Measurements from ENCODE around the gene SPACA6. TPM values are rescaled to one million over a fixed set of nuclear protein-coding genes. Genes with fewer than 3 reads are reported as not detected.

SPACA6 gene
- total and polyA plus RNA-seq, 10 of the 15 experiments (the other 5 are each of a cell fraction or from before 2014, with no cell fraction given): 0.31 to 6.5 (median 1.7) TPM

GRCh38 chr19:51693819-51694218 lies 689 bp downstream of the SPACA6 start:
- intact Hi-C loops (cut with micrococcal nuclease; ENCODE audit: unreplicated experiment) (no loop called here), in situ Hi-C loops (cut with MboI) (no loop called here)
- CTCF ChIA-PET: no interaction called here
- Histone ChIP-seq H3K27me3 (replicated peaks in 1 of 2; ENCODE audit: control insufficient read depth in 2 of 2, insufficient read depth in 2 of 2, low read length in 1 of 2) (no peaks in the 10 kb centered on the region; a peak in 1 of 4 replicates), H3K27ac (ENCODE audit: control insufficient read depth, insufficient read depth) (no peak overlapping the region), H3K4me2 (ENCODE audit: control insufficient read depth, insufficient read depth) (no peak overlapping the region), H3K9ac (ENCODE audit: control insufficient read depth, insufficient read depth, low read length) (no peak overlapping the region), H3K4me3 (no peak overlapping the region), H2AFZ (ENCODE audit: control insufficient read depth, low read depth, low read length) (no peak overlapping the region), H3K9me3 (replicated peaks; ENCODE audit: control insufficient read depth, insufficient read depth, low read length) (no peaks in the 10 kb centered on the region), H3K4me1 (ENCODE audit: control insufficient read depth, insufficient read depth, low read length) (no peaks in the 10 kb centered on the region), H4K20me1 (ENCODE audit: control insufficient read depth, insufficient read depth) (no peaks in the 10 kb centered on the region), H3K36me3 (ENCODE audit: control insufficient read depth in 2 of 2, insufficient read depth in 2 of 2, low read length in 1 of 2) (no peaks in the 10 kb centered on the region), H3K79me2 (ENCODE audit: control insufficient read depth, insufficient read depth, low read length) (no peaks in the 10 kb centered on the region)
- SMC1A ChIA-PET (ENCODE audit: uncharacterized antibody, unreplicated experiment): no interaction called here
- FAIRE-seq: no peak
- DNase-seq (ENCODE audit: low read depth, low spot score): no peak
- no peak for ATAC-seq
- WGBS (ENCODE audit: insufficient coverage, insufficient replicate concordance, low lambda C conversion rate, missing lambda C conversion rate): 25% methylated on average over 2 of the region's 2 CpGs
- RAD21 ChIA-PET (ENCODE audit: unreplicated experiment): no interaction called here
- no peak for TF ChIP-seq KDM1A (IDR thresholded peaks at IDR 0.05; ENCODE audit: borderline replicate concordance)
- POLR2A ChIA-PET: no interaction called here
- no TSS peak for BruUV-seq (replicated peaks)

DNA sequence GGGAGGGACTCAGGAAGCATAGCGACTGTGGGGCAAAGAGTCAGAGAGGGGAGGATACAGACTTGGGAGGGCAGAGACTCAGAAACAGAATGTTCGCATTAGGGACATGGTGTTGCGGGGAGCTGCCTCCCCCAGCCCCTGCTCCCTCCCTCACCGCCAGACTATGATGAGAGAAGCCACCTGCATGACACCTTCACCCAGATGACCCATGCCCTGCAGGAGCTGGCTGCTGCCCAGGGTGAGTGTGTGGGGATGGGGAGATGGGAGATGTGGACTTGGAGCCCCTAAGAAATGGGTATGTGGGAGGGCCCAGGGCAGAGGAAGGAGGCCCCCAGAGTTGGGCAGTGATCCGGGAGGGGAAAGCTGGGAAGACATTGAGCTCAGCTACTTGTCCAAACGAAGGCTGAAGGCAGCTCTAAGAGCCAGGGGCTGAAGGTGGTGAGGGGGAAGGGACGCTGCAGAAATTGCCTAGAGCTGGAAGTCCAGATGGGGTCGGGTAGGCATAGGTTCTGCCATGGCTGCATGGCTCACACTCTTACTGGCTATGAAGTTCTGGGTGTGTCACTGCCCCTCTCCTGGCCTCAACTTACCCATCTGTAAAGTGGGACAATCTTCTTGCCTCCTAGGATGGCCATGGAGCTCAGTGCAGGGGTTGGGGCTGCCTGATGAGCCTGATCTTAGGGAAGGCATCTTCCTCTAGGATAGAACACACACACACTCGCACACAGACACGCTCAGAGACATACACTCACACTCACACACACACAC lies 1.4 kb downstream of the SPACA6 start:
- H3K36me3 ChIP-seq (ENCODE audit: control insufficient read depth in 2 of 2, insufficient read depth in 2 of 2, low read length in 1 of 2): no peaks in the 10 kb centered on the region
- no peaks in the 10 kb centered on the region for H4K20me1 ChIP-seq (ENCODE audit: control insufficient read depth, insufficient read depth)
- intact Hi-C loops (cut with micrococcal nuclease; ENCODE audit: unreplicated experiment): no loop called here
- DNase-seq (ENCODE audit: low read depth, low spot score) (no peak), ATAC-seq (no peak), FAIRE-seq (no peak)
- no peak overlapping the region for H3K4me2 ChIP-seq (ENCODE audit: control insufficient read depth, insufficient read depth)
- WGBS (ENCODE audit: insufficient coverage, insufficient replicate concordance, low lambda C conversion rate, missing lambda C conversion rate): 30% methylated on average over 10 of the region's 10 CpGs
- no peak overlapping the region for H3K27ac ChIP-seq (ENCODE audit: control insufficient read depth, insufficient read depth)
- H3K9me3 ChIP-seq (replicated peaks; ENCODE audit: control insufficient read depth, insufficient read depth, low read length): no peaks in the 10 kb centered on the region
- ChIA-PET SMC1A (ENCODE audit: uncharacterized antibody, unreplicated experiment) (no interaction called here), CTCF (interaction anchor here (0.6 to 1.1 kb wide), 2 partner anchors 10 to 598 kb away, joined by 3 read pairs; no protein-coding TSS in a partner anchor), POLR2A (no interaction called here), RAD21 (ENCODE audit: unreplicated experiment) (no interaction called here)
- BruUV-seq (replicated peaks): no TSS peak
- H3K4me3 ChIP-seq: no peak overlapping the region
- no peaks in the 10 kb centered on the region for H3K4me1 ChIP-seq (ENCODE audit: control insufficient read depth, insufficient read depth, low read length)
- no peak overlapping the region for H2AFZ ChIP-seq (ENCODE audit: control insufficient read depth, low read depth, low read length)
- no peak overlapping the region for H3K9ac ChIP-seq (ENCODE audit: control insufficient read depth, insufficient read depth, low read length)
- H3K27me3 ChIP-seq (replicated peaks in 1 of 2; ENCODE audit: control insufficient read depth in 2 of 2, insufficient read depth in 2 of 2, low read length in 1 of 2): no peaks in the 10 kb centered on the region; a peak in 1 of 4 replicates
- no peaks in the 10 kb centered on the region for H3K79me2 ChIP-seq (ENCODE audit: control insufficient read depth, insufficient read depth, low read length)
- in situ Hi-C loops (cut with MboI): no loop called here
- TF ChIP-seq CREB1 (IDR thresholded peaks at IDR 0.05; ENCODE audit: low read depth): no peak
- TF ChIP-seq HDAC6 (IDR thresholded peaks at IDR 0.05; ENCODE audit: unreplicated experiment): no peak
- no peak for TF ChIP-seq RELA (IDR thresholded peaks at IDR 0.05; ENCODE audit: borderline replicate concordance, partially characterized antibody)
- no peak for TF ChIP-seq SUPT20H (IDR thresholded peaks at IDR 0.05; ENCODE audit: borderline replicate concordance, control insufficient read depth, low read depth, low read length)
- TF ChIP-seq SMAD5 (IDR thresholded peaks at IDR 0.05; ENCODE audit: low read depth): no peak
- TF ChIP-seq CHD2 (IDR thresholded peaks at IDR 0.05; ENCODE audit: borderline replicate concordance, low read depth, low read length): no peak
- no peak for TF ChIP-seq CBX5 (IDR thresholded peaks at IDR 0.05; ENCODE audit: low read depth)
- TF ChIP-seq HCFC1 (IDR thresholded peaks at IDR 0.05; ENCODE audit: low read length): no peak
- no peak for TF ChIP-seq NBN (IDR thresholded peaks at IDR 0.05)
- no peak for TF ChIP-seq PAX8 (IDR thresholded peaks at IDR 0.05)
- no peak for TF ChIP-seq NR2C2 (IDR thresholded peaks at IDR 0.05; ENCODE audit: borderline replicate concordance, control insufficient read depth, insufficient read length, low read depth)
- TF ChIP-seq BCL11A (IDR thresholded peaks at IDR 0.05; ENCODE audit: low read depth, low read length): no peak
- no peak for TF ChIP-seq SPI1 (IDR thresholded peaks at IDR 0.05; ENCODE audit: borderline replicate concordance, insufficient read depth, low read depth, low read length)
- no peak for TF ChIP-seq NFXL1 (IDR thresholded peaks at IDR 0.05; ENCODE audit: borderline replicate concordance)
- no peak for TF ChIP-seq CBFB (IDR thresholded peaks at IDR 0.05; ENCODE audit: low read depth)
- no peak for TF ChIP-seq ZSCAN29 (IDR thresholded peaks at IDR 0.05)
- TF ChIP-seq ZNF274 (IDR thresholded peaks at IDR 0.05; ENCODE audit: insufficient read depth, insufficient read length): no peak

Data from GM12878 (cell line).